ENCODE results near the gene COX19.

GRCh38 chr7:960269-960871 lies 15.0 kb downstream of the COX19 start:
- TF ChIP-seq, protein P1, sequence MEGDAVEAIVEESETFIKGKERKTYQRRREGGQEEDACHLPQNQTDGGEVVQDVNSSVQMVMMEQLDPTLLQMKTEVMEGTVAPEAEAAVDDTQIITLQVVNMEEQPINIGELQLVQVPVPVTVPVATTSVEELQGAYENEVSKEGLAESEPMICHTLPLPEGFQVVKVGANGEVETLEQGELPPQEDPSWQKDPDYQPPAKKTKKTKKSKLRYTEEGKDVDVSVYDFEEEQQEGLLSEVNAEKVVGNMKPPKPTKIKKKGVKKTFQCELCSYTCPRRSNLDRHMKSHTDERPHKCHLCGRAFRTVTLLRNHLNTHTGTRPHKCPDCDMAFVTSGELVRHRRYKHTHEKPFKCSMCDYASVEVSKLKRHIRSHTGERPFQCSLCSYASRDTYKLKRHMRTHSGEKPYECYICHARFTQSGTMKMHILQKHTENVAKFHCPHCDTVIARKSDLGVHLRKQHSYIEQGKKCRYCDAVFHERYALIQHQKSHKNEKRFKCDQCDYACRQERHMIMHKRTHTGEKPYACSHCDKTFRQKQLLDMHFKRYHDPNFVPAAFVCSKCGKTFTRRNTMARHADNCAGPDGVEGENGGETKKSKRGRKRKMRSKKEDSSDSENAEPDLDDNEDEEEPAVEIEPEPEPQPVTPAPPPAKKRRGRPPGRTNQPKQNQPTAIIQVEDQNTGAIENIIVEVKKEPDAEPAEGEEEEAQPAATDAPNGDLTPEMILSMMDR (IDR thresholded peaks at IDR 0.05) = no peak
- no peak for TF ChIP-seq POLR2A (IDR thresholded peaks at IDR 0.05; ENCODE audit: low read depth)
